K562 (cell line): ENCODE data around the gene USHBP1. TPM values are rescaled to one million over a fixed set of nuclear protein-coding genes. Genes with fewer than 3 reads are reported as not detected.

Experiments used
- BACH1 ChIP-seq: fragments of 200-800 bp; sonication (Bioruptor generic); IDR thresholded peaks from 2 replicates; pipeline ENCODE4 v1.6.1; 2016; ENCODE audit warnings: missing genetic modification characterization, missing compliant biosample characterization
- BMI1 ChIP-seq: fragments of 150-350 bp; IDR thresholded peaks from 2 replicates; pipeline ENCODE4 v1.6.1; 2014; ENCODE audit warnings: low read length
- CBFB ChIP-seq: sonication (generic); formaldehyde crosslinking; IDR thresholded peaks from 2 replicates; pipeline ENCODE4 v1.4.0; 2020; ENCODE audit warnings: mild to moderate bottlenecking, missing genetic modification reagents
- FIP1L1 ChIP-seq: fragments of 200-400 bp; formaldehyde crosslinking; IDR thresholded peaks from 2 replicates; pipeline ENCODE4 v1.6.1; 2018; ENCODE audit warnings: mild to moderate bottlenecking, low read depth, low read length; ENCODE audit not compliant: poor library complexity, severe bottlenecking
- IRF2 ChIP-seq: sonication (generic); formaldehyde crosslinking; IDR thresholded peaks from 2 replicates; pipeline ENCODE4 v1.8.1; 2022; ENCODE audit warnings: mild to moderate bottlenecking, missing genetic modification reagents
- MLX ChIP-seq, 2 experiments: fragments of 450-650 bp in 1 of 2; sonication (generic) in 1 of 2; formaldehyde crosslinking; conservative IDR thresholded peaks; 2 replicates each; pipeline versions ENCODE4 v1.4.0 to v1.8.1; 2020 to 2022; ENCODE audit warnings: mild to moderate bottlenecking in 1 of 2, missing genetic modification reagents in 1 of 2
- MYC ChIP-seq, 2 experiments: fragments of 250-450 bp in 1 of 2; sonication (Bioruptor Pico) in 1 of 2; IDR thresholded peaks; 2 replicates each; pipeline versions ENCODE4 v1.5.1 to v1.6.1; 2012 to 2021; ENCODE audit warnings: low read depth in 2 of 2, borderline replicate concordance in 1 of 2, improper control_type of control experiment in 1 of 2, low read length in 1 of 2, mild to moderate bottlenecking in 1 of 2, moderate library complexity in 1 of 2
- NCOR1 ChIP-seq: fragments of 450-650 bp; IDR thresholded peaks from 2 replicates; pipeline ENCODE4 v1.6.1; 2016; ENCODE audit warnings: mild to moderate bottlenecking, moderate library complexity
- NFYB ChIP-seq: IDR thresholded peaks from 2 replicates; pipeline ENCODE4 v1.6.1; 2011; ENCODE audit warnings: mild to moderate bottlenecking, moderate library complexity; ENCODE audit not compliant: insufficient read length; ENCODE audit errors: extremely low read depth
- PCBP1 ChIP-seq: fragments of 200-400 bp; formaldehyde crosslinking; IDR thresholded peaks from 2 replicates; pipeline ENCODE4 v1.6.1; 2018; ENCODE audit warnings: mild to moderate bottlenecking, low read depth, low read length; ENCODE audit not compliant: poor library complexity, severe bottlenecking
- POLR3G ChIP-seq: IDR thresholded peaks from 2 replicates; pipeline ENCODE4 v1.6.1; 2011; ENCODE audit not compliant: insufficient read length, insufficient replicate concordance; ENCODE audit errors: extremely low read depth
- POU5F1 ChIP-seq: fragments of 150-350 bp; IDR thresholded peaks from 2 replicates; pipeline ENCODE4 v1.6.1; 2014; ENCODE audit warnings: borderline replicate concordance, low read length, low read depth, mild to moderate bottlenecking; ENCODE audit not compliant: partially characterized antibody
- PREB ChIP-seq: sonication (generic); formaldehyde crosslinking; IDR thresholded peaks from 2 replicates; pipeline ENCODE4 v1.8.1; 2023; ENCODE audit warnings: mild to moderate bottlenecking, missing genetic modification reagents
- PTRF ChIP-seq: fragments of 450-650 bp; IDR thresholded peaks from 2 replicates; pipeline ENCODE4 v1.6.1; 2016; ENCODE audit warnings: mild to moderate bottlenecking, missing genetic modification characterization, missing compliant biosample characterization
- RAD51 ChIP-seq: fragments of 450-650 bp; IDR thresholded peaks from 2 replicates; pipeline ENCODE4 v1.7.1; 2016; ENCODE audit warnings: low read depth, mild to moderate bottlenecking, borderline replicate concordance
- STAG1 ChIP-seq: sonication (generic); formaldehyde crosslinking; IDR thresholded peaks from 2 replicates; pipeline ENCODE4 v1.5.0; 2020; ENCODE audit warnings: missing genetic modification reagents, borderline replicate concordance
- TGIF2 ChIP-seq: sonication (generic); formaldehyde crosslinking; IDR thresholded peaks from 2 replicates; pipeline ENCODE4 v1.8.1; 2022; ENCODE audit warnings: mild to moderate bottlenecking, missing genetic modification reagents, moderate library complexity
- USF2 ChIP-seq: sonication (generic); formaldehyde crosslinking; IDR thresholded peaks from 2 replicates; pipeline ENCODE4 v1.5.0; 2020; ENCODE audit warnings: missing genetic modification reagents
- ZNF143 ChIP-seq: sonication (generic); formaldehyde crosslinking; IDR thresholded peaks from 2 replicates; pipeline ENCODE4 v1.9.0; 2022; ENCODE audit warnings: mild to moderate bottlenecking, missing genetic modification reagents
- ZNF174 ChIP-seq: fragments of 250-450 bp; sonication (Bioruptor Pico); IDR thresholded peaks from 2 replicates; pipeline ENCODE4 v1.4.0; 2020; ENCODE audit warnings: mild to moderate bottlenecking
- ZNF75A ChIP-seq: fragments of 450-650 bp; formaldehyde crosslinking; IDR thresholded peaks from 2 replicates; pipeline ENCODE4 v1.4.0; 2020; ENCODE audit warnings: mild to moderate bottlenecking
- ZNF77 ChIP-seq: fragments of 250-450 bp; sonication (Bioruptor Pico); IDR thresholded peaks from 2 replicates; pipeline ENCODE4 v1.5.0; 2020
- ZSCAN32 ChIP-seq: fragments of 450-650 bp; formaldehyde crosslinking; IDR thresholded peaks from 2 replicates; pipeline ENCODE4 v1.4.0; 2020; ENCODE audit warnings: mild to moderate bottlenecking, moderate library complexity
- polyA plus RNA-seq, 8 experiments: library from polyadenylated mRNA; depleted of rRNA in 4 of 8; stranded (reverse) in 5 of 8; unstranded in 3 of 8; fragments of >200 nt; fragmentation: Nextera tagmentation in 2 of 8; fragmentation: Illumina TruSeq in 1 of 8; extraction: Ambion mirVana in 2 of 8; extraction: Trizol in 1 of 8; gene quantifications; 2 replicates each; pipeline versions ENCODE4 v1.2.1 to v1.2.3, GENCODE V29; 2011 to 2014; ENCODE audit warnings: inconsistent platforms in 1 of 8, missing spikeins in 1 of 8
- total RNA-seq, 7 experiments: library from RNA; depleted of rRNA in 6 of 7; stranded (reverse); fragments of >200 nt in 6 of 7; fragmentation: Illumina TruSeq in 2 of 7; extraction: Trizol in 2 of 7; gene quantifications; 2 replicates each; pipeline versions ENCODE4 v1.2.1 to v1.2.3, GENCODE V29; 2011 to 2021; ENCODE audit warnings: low replicate concordance in 1 of 7
- TF ChIP-seq, protein P1 (sequence below): sonication (generic); IDR thresholded peaks from 2 replicates; pipeline ENCODE4 v1.6.1; 2016
- TF ChIP-seq, protein P2 (sequence below): sonication (generic); formaldehyde crosslinking; IDR thresholded peaks from 2 replicates; pipeline ENCODE4 v1.9.0; 2022; ENCODE audit warnings: mild to moderate bottlenecking, missing genetic modification reagents

Gene USHBP1
- total and polyA plus RNA-seq, 9 of the 15 experiments (the other 6 are each of a cell fraction or from before 2014, with no cell fraction given) = 0.03 to 0.10 (median 0.05) TPM; not detected in 5

DNA sequence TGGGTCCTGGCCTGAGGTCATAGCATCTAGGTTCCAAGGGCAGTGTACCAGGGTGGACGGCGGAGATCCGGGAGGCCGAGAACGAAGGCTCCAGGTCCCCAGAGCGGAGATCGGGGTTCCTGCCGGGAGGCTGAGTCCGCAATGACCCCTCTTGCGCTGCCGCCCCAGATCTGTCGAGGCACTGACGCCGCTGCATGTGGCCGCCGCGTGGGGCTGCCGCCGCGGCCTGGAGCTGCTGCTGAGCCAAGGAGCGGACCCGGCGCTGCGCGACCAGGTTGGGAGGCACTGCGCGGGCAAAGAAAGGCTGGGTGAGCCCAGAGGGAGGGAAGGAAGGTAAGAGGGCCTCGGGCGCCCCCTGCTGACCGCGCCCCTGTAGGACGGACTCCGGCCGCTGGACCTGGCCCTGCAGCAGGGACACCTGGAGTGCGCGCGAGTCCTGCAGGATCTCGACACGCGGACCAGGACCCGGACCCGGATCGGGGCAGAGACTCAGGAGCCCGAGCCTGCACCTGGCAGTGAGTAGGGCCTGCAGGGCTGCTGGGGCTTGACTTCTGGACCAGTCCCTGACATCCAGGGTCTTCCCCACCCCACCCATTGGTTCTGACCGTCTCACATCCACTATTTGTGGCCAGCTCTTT is 18.1 kb upstream of the USHBP1 start (continued):
- TF ChIP-seq ZNF143 (CRISPR knock-in tag) (no peak), NCOR1 (no peak), IRF2 (no peak), ZSCAN32 (CRISPR knock-in tag) (no peak), STAG1 (CRISPR knock-in tag) (peak; percentile 94), USF2 (no peak), POU5F1 (no peak), POLR3G (no peak), ZNF75A (CRISPR knock-in tag) (no peak), MYC (IDR thresholded peaks at IDR 0.05; ENCODE audit: low read depth, low read length) (0 out of 2 replicates have a peak, but pooled peaks have one; percentile 39), MYC (CRISPR knock-in tag; IDR thresholded peaks at IDR 0.05; ENCODE audit: borderline replicate concordance, low read depth) (no peak), FIP1L1 (peak; percentile 75), TGIF2 (CRISPR knock-in tag) (no peak), ZNF77 (no peak), PREB (CRISPR knock-in tag) (no peak), BMI1 (no peak), MLX (CRISPR knock-in tag; conservative IDR thresholded peaks at IDR 0.05) (no peak), PCBP1 (no peak), BACH1 (no peak), RAD51 (no peak), PTRF (tag) (no peak), CBFB (peak; percentile 88; the same call in 1 of the 2 replicates), ZNF174 (no peak), NFYB (no peak)
- TF ChIP-seq, protein P1, sequence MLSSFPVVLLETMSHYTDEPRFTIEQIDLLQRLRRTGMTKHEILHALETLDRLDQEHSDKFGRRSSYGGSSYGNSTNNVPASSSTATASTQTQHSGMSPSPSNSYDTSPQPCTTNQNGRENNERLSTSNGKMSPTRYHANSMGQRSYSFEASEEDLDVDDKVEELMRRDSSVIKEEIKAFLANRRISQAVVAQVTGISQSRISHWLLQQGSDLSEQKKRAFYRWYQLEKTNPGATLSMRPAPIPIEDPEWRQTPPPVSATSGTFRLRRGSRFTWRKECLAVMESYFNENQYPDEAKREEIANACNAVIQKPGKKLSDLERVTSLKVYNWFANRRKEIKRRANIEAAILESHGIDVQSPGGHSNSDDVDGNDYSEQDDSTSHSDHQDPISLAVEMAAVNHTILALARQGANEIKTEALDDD = no peak
- TF ChIP-seq, protein P2, sequence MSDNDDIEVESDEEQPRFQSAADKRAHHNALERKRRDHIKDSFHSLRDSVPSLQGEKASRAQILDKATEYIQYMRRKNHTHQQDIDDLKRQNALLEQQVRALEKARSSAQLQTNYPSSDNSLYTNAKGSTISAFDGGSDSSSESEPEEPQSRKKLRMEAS = peak; percentile 63
